Sigmoid colon (tissue), 4 donors: ENCODE data around the gene MRPS18B.

Experiments used
- CTCF ChIP-seq, 4 experiments: fragments of 450-650 bp in 3 of 4; fragments of 200-600 bp in 1 of 4; IDR thresholded peaks; one replicate each; pipeline ENCODE4 v1.5.1; 2016 to 2019; ENCODE audit warnings: antibody characterized with exemption in 4 of 4, mild to moderate bottlenecking in 3 of 4, moderate library complexity in 2 of 4
- EP300 ChIP-seq, 4 donors: sonication (generic); formaldehyde crosslinking; IDR thresholded peaks; one replicate each; pipeline ENCODE4 v1.6.1; 2017; ENCODE audit warnings: antibody characterized with exemption in 4 of 4
- POLR2A ChIP-seq, 2 donors: fragments of 450-650 bp; IDR thresholded peaks; one replicate each; pipeline ENCODE4 v1.6.1; 2016; ENCODE audit warnings: antibody characterized with exemption in 2 of 2, mild to moderate bottlenecking in 2 of 2, moderate library complexity in 2 of 2
- POLR2AphosphoS5 ChIP-seq, 4 donors: sonication (generic); formaldehyde crosslinking; IDR thresholded peaks; one replicate each; pipeline ENCODE4 v1.6.1; 2017; ENCODE audit warnings: antibody characterized with exemption in 4 of 4

- no peak for TF ChIP-seq CTCF (IDR thresholded peaks at IDR 0.05)
- no peak for TF ChIP-seq EP300 (IDR thresholded peaks at IDR 0.05)
- no peak for TF ChIP-seq POLR2A (IDR thresholded peaks at IDR 0.05)
- no peak for TF ChIP-seq POLR2AphosphoS5 (IDR thresholded peaks at IDR 0.05)
Observed at GRCh38 chr6:30592287-30592686, 25.4 kb upstream of the MRPS18B start.
